Progenitor cell of endocrine pancreas (in vitro differentiated cells): Measurements from ENCODE around the gene WEE1. TPM values are rescaled to one million over a fixed set of nuclear protein-coding genes. Genes with fewer than 3 reads are reported as not detected.

Experiments
- DNase-seq: peaks from one replicate; pipeline ENCODE4 v3.0.0; 2021; ENCODE audit warnings: low spot score; ENCODE audit not compliant: unreplicated experiment
- H3K27ac Mint-ChIP-seq: 2 replicates; pipeline ENCODE4 v1.8.0; 2021; ENCODE audit warnings: mild to moderate bottlenecking, moderate library complexity, mixed read lengths
- H3K27me3 Mint-ChIP-seq: 2 replicates; pipeline ENCODE4 v1.8.0; 2021; ENCODE audit warnings: mixed read lengths
- H3K36me3 Mint-ChIP-seq: 2 replicates; pipeline ENCODE4 v1.8.0; 2022; ENCODE audit warnings: mixed read lengths; ENCODE audit not compliant: insufficient read depth
- H3K4me1 Mint-ChIP-seq: 2 replicates; pipeline ENCODE4 v1.8.0; 2021; ENCODE audit warnings: low read depth, mixed read lengths
- H3K4me3 Mint-ChIP-seq: 2 replicates; pipeline ENCODE4 v1.8.0; 2021; ENCODE audit warnings: low read depth, mild to moderate bottlenecking, moderate library complexity, mixed read lengths
- H3K9me3 Mint-ChIP-seq: 2 replicates; pipeline ENCODE4 v1.8.0; 2021; ENCODE audit warnings: low read depth, mixed read lengths
- CTCF ChIP-seq: fragments of 200-600 bp; sonication (generic); IDR thresholded peaks from one replicate; pipeline ENCODE4 v1.5.0; 2021; ENCODE audit warnings: antibody characterized with exemption, mild to moderate bottlenecking; ENCODE audit not compliant: unreplicated experiment
- total RNA-seq: library from RNA; stranded (reverse); gene quantifications from 2 replicates; pipeline ENCODE4 v1.2.1, GENCODE V29; 2021

WEE1 gene
- total RNA-seq, 1 donor from 2014 or later: 154 TPM

GRCh38 chr11:9590717-9591116 is 17.2 kb downstream of the WEE1 start:
- no peak for DNase-seq
- no peak overlapping the region for H3K4me3 Mint-ChIP-seq
- H3K27me3 Mint-ChIP-seq: peaks cover 2% of the 10 kb centered on the region
- peaks cover 8% of the 10 kb centered on the region for H3K4me1 Mint-ChIP-seq
- no peak overlapping the region for H3K27ac Mint-ChIP-seq
- H3K9me3 Mint-ChIP-seq: no peaks in the 10 kb centered on the region
- no peak for TF ChIP-seq CTCF
- peaks cover 31% of the 10 kb centered on the region for H3K36me3 Mint-ChIP-seq

- Mint-ChIP-seq H3K4me1 (peaks cover 6% of the 10 kb centered on the region), H3K27me3 (peaks cover 2% of the 10 kb centered on the region), H3K9me3 (no peaks in the 10 kb centered on the region), H3K27ac (peak overlapping the region; percentile 1), H3K36me3 (peaks cover 7% of the 10 kb centered on the region), H3K4me3 (no peak overlapping the region)
- TF ChIP-seq CTCF: no peak
- no peak for DNase-seq
Measured at GRCh38 chr11:9594267-9595046, 21.0 kb downstream of the WEE1 start.

- H3K4me3 Mint-ChIP-seq: no peak overlapping the region
Measured at GRCh38 chr11:9596926-9597464, 23.5 kb downstream of the WEE1 start.

GRCh38 chr11:9600166-9600565 is 26.7 kb downstream of the WEE1 start:
- Mint-ChIP-seq H3K36me3 (no peaks in the 10 kb centered on the region), H3K27ac (no peak overlapping the region), H3K9me3 (no peaks in the 10 kb centered on the region), H3K4me3 (no peak overlapping the region), H3K4me1 (peaks cover 10% of the 10 kb centered on the region), H3K27me3 (no peaks in the 10 kb centered on the region)
- no peak for TF ChIP-seq CTCF
- DNase-seq: no peak

More at GRCh38 chr11:9596926-9597464, 23.5 kb downstream of the WEE1 start:
- Mint-ChIP-seq H3K27ac (no peak overlapping the region), H3K4me1 (peaks cover 16% of the 10 kb centered on the region), H3K36me3 (no peaks in the 10 kb centered on the region), H3K9me3 (no peaks in the 10 kb centered on the region), H3K27me3 (peaks cover 2% of the 10 kb centered on the region)
- no peak for TF ChIP-seq CTCF
- DNase-seq: no peak

- DNase-seq: no peak
- Mint-ChIP-seq H3K27me3 (no peaks in the 10 kb centered on the region), H3K4me1 (peaks cover 10% of the 10 kb centered on the region), H3K9me3 (no peaks in the 10 kb centered on the region), H3K27ac (no peak overlapping the region), H3K36me3 (no peaks in the 10 kb centered on the region), H3K4me3 (no peak overlapping the region)
- no peak for TF ChIP-seq CTCF
Measured at GRCh38 chr11:9600644-9601036, 27.2 kb downstream of the WEE1 start.
